ENCODE measurements around the gene HIGD1C.
"Not testable (repeated sequence)": the region's sequence is repeated elsewhere in the genome, so short reads cannot be mapped to it uniquely, and the experiment has no call there.

Gene HIGD1C

DNA sequence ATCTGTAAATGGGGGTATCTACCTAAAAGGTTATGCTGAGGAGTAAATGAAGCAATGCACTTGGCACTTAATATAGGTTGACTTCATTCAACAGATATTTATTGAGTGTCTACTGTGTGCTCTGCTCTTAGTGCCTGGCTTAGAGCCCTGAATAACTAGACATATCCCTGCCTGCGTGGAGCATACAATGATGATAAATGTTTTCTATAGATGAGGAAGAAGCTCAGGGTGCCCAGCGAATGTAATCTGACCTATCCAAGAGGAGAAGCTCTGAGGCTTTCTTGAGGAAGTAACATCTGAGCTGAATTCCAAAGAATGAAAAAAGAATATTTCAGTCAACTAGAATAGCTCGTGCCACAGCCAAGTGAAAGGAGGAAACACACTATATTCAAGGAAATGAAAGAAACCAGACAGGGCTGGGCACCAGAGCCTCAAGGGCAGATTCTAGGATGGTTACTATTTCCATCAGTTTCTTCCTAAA lies 17.9 kb upstream of the HIGD1C start:
- no peak for DNase-seq (ENCODE audit: low spot score)

DNA sequence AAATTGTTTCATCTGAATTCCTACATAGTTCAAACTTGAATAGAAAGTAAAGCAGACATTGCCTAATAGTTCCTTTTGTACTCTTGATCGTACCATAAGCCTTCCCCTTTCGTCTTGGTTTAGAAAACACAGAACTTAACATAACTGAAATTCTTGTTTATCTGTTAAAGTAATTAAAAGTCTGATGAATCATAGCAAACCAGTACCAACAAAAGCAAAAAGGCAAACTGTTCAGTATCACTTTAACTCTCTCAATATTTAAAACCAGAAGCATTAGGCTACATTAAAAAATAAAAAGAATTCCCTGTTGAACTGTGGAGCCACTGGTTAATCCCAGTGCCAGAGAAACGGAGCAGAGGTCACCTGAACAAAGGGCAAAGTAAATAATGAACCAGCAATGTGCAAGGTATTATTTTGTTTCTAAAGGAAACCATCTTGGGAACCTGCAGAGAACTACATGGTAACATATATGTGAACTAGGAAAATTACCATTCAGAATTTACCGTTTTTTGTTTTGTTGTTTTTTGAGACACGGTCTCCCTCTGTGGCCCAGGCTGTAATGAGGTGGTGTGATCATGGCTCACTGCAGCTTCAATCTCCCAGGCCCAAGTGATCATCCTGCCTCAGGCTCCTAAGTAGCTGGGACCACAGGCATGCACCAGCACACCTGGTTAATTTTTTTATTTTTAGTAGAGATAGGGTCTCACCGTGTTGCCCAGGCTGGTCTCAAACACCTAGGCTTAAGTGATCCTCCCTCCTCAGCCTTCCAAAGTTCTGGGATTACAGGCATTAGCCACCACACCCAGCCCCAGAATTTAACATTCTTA lies 17.1 kb upstream of the HIGD1C start:
- DNase-seq (ENCODE audit: low spot score) = no peak

DNA sequence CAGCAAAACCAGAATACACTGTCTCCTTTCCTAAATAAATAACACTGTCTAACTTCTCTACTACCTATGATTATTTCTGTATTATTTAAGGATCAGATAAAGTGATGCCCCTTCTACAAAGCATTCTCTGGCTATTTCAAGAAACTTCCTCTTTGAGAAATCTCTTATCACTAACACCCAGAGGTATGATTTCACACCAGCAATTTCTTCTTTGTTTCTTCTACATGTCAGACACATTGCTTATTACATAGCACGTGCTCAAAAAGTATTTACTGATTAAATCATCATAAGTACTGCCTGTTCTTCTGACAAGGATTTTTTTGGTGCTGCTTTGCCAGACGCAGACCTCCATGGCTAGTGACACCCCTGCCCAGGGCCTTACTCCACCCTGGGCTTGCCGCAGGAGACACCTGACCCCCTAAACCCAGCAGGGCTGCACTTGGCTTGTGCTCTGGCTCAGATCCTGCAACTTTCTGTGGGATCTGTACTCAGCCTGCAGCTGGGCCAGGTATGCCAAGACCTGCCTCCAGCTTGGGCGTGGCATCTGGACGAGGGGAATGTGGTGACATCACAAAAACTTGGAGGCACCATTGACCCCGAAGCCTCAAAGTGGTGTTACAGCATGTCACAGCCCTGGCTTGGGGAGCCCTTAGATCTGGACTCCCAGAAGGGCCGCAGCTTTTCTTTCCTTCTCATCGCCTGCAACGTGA lies 15.4 kb upstream of the HIGD1C start:
- DNase-seq (ENCODE audit: low spot score) = no peak

DNA sequence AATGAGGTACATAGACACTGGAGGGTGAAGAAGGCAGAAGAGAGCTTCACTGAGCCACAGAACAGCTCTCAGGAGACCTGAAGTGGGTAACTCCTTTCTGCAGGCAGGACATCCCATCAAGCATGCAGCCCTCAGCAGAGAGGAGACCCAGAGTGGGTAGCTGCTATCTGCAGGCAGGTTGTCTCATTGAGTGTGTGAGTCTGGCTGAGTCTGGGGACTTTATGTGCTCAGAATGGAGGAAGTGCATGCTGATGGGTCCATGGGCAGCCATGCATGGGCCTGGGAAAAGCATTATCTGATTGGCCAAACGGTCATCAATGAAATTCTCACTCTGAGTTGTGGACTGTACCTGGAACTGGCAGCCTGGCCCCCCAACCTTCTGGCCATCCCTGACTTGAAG lies 14.7 kb upstream of the HIGD1C start:
- no peak for DNase-seq (ENCODE audit: low spot score)

DNA sequence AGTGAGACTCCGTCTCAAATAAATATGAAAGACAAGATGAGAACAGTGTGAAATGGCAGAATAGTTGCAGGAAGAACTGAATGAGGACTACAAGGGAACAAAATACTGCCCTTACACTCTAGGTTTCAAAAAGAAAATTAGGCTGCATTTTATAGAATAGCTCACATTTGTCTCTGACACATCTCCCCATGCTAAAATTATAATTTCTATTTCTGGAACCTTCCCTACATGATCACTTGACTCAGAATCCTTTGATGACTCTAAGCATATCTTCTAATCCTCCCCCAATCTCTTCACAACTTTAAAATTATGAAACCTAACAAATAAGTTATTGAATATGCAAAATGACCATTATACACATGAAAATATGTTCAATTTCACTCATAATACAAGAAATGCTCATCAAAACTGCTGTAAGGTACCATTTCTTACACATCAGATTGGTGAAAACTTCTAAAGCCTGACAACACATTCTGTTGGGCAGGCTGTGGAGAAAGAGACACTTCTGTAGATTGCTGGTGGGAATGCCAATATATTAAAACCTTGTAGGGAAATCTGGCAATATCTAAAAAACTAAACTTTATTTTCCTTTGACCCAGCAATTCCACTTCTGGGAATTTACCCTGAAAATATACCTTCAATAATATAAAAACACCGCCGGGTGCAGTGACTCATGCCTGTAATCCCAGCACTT lies 4.3 kb upstream of the HIGD1C start:
- no peak for DNase-seq (ENCODE audit: low spot score)

DNA sequence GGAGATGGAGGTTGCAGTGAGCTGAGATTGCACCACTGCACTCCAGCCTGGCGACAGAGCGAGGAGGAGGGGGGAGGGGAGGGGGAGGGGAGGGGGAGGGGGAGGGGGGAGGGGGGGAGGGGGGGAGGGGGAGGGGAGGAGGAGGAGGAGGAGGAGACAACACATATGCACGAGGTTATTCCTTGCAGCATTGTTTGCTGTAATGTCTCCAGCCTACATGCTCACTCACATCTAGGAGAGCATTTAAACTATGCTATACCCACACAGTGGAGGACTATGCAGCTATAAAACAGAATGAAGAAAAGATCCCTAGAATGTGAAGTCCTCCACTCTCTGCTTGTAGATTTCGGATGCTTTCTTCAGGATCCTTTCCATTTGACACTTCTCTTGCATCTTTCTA lies 3.5 kb upstream of the HIGD1C start:
- no peak for DNase-seq (ENCODE audit: low spot score)

DNA sequence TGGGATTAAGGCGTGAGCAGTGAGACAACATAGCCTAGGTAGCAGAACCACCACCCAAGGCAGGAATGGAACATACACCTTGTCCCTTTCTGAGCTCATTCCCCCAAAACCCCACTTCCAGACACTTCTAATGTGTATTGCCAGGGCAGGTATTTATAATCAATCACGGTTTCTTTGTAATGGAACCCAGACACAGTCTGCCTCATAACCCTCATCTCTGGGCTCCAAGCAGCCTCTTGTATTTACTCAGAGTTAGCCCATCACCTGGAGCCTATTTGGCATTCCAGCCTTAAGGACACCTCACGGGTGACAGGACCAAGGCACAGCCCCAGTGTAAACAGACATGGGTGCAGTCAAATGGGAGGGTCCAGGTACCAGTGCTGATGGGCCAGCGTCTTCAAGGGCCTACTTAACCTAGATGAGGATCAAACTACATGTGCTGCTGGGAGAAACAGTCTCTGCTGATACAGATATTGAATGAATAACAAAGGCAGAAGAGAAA lies 2.5 kb upstream of the HIGD1C start:
- DNase-seq (ENCODE audit: low spot score) = no peak

DNA sequence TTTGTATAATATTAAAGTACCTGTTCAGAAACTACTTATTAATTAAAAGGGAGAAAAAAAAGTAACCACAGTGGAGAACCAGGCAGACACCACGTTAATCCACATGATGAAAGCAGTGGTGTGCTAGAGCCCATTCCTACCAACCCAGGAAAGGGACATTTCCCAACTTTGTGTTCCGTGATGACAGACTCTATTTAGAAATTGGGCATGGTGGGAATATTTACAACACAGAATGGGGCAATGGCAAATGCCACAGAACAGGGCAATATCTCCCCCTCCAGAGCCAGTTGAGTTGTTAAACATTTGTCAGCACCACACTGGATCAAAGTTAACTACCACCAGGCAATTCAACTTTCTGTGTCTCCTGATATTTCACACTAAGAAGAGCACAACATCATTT lies 1.2 kb upstream of the HIGD1C start:
- no peak for DNase-seq (ENCODE audit: low spot score)

DNA sequence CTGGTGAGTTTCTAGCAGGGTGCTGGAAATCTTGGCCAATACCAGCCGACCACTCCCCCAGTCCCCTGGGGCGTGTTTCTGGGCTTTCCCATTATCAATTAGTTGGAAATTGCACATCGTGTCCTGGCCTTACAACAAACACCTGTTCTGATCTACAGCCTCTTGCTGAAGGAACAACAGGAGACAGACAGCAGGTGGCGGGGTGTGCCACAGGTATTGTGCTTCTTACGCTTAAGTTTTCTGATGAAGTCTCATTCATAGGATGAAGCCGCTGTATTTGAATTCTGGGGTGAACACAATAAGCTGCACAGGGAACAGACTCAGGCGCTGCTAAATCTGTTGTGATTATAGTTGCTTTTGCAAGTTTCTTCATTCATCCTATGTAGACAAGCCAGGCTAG lies 703 bp downstream of the HIGD1C start:
- no peak for DNase-seq (ENCODE audit: low spot score)

DNA sequence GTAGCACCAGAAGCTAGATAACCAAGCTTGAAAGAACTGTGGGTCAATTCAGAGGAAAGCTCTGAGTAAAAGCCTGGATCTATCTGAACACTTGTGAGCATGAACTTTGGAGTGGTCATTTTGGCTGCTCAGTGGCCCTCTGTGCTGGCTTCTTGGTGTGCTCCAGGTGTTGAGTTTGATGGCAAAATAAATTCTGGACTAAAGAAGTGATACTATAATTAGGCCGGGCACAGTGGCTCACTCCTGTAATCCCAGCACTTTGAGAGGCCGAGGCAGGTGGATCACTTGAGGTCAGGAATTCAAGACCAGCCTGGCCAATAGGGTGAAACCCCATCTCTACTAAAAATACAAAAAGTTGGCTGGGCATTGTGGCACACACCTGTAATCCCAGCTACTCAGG lies 2.4 kb downstream of the HIGD1C start:
- not testable (repeated sequence) for DNase-seq (ENCODE audit: low spot score)

DNA sequence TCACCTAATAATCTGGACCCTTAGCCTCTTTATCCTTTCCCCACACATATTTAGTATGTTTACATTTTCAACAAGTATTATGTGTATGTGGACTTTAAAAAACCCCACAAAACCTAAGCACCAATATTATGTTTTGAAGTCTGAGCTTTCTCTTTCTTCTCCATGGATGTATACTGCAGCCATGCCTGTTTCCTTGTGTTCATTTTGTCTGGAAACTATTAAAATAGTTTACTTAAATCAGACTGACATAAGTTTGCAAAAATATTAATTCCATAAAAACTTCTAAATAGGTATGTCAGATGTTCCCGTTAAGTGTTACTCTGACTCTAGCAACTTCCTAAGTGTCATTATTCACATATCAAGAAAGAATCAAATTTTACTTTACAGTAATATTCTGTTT lies 2.9 kb downstream of the HIGD1C start:
- DNase-seq (ENCODE audit: low spot score) = no peak

DNA sequence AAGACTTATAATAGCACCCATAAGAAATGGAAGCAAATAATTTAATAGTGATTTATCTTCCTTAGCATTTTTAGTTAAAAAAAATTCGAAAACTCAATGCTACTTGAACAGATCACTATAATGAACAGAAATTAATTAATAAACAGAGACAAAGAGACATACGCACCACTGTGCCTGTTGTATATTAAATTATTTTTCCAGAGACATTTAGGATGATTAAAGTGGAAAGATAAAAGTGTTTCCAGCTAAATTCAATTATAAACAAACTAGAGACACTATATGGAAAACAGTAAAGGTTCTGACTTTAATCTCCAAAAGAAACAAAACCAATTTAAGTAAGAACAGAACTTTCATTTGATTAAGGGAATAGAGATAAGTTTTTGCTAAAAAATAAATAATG lies 3.4 kb downstream of the HIGD1C start:
- no peak for DNase-seq (ENCODE audit: low spot score)

DNA sequence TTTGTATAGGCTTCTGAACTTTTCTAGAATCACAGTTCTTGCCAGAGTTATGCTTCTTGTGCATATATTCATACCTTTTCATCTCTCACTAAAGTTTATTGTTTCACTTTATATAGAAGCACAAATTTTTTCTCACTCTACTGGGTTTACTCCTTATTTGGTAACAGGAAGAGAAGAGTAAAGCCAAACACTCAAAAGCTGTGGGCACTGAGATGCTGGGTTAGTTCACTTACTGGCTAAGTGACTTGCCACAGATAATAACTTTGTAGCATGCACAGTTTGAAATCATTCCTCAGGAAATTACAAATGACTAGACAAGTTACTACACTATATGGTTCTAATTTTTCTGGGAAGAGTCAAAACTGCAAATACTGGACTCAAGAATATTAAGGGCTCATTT lies 7.8 kb downstream of the HIGD1C start:
- no peak for DNase-seq (ENCODE audit: low spot score)

DNA sequence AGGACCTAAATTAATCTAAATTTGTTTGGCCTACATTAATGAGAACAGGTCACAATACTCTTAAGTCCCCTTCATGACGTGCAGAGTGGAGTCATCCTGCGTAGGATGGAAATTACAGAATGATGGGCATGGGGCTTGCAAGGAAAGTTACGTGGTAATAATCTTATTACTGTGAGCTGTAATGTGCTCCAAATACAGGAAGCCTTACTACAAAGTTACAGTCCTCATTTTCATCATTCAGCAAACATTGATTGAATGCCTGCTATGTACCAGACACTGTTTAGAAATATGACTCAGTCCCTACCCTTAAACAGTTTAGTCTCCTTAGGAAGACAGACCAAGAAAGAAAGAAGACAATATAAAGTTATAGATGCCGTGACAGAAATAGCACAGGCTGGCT lies 9.4 kb downstream of the HIGD1C start:
- DNase-seq (ENCODE audit: low spot score) = no peak

DNA sequence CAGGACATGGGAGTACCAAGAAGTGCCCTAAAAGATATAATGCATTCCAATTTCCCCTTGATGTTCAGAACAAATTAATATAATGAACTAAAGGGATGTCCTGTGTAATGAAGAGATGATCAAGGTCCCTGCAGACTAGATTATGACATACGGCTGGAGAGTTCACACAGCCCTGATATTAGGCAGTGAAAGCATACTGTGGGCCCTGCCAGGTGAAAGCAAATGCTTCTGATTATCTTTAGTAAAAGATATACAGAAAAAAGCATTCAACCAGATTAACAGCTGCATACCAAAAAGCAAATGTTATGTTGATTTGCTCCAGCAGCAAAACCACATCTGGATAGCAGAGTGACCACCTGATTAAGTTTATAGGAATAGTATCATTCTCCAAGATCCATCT lies 12.1 kb downstream of the HIGD1C start:
- no peak for DNase-seq (ENCODE audit: low spot score)

DNA sequence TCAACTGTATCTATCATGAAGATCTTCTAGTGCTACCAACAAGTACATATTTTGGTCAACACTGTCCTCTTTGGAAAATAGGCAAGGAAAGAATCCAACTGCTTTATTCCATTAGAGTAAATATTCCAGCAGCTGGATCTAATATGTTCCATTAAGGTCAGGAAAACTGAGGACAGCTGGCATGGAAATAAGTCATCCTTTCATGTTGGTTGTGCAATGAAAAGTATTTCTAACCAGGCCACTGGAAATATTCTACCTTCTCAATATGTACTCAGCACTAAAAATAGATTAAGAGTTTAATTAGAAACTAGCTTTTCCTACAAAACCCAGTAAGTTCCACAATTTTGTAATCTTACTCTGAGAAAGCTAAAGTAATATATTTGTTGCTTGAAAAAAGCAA lies 19.6 kb downstream of the HIGD1C start:
- DNase-seq (ENCODE audit: low spot score) = no peak

DNA sequence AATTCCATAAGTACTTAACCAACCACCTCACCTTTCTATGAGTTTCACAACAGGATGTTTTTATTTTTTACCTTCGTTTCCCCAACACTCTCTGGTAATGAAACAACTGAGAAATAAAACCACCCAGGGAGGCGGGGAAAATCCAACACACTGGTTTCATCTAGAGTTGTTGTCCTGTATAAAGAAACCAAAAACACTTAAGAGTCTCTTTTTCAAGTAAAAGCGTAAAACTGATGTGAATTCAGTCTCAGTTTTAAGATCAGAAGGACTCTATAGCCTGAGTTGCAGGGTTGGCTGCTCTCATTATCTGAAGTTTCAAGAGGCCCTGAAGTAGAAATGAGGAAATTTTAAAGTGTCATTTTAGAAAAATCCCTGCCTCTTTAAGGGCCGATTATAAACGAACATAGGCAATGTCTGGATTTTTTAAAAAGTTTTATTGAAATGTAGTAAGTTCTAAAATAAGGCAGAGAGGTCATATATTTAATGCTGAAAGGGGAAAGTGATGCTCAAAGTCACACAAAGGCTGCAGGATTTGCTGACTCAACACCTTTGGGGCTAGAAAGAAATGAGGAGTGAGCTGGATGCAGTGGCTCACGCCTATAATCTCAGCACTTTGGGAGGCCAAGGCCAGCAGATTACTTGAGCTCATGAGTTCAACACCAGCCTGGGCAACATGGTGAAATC lies 27.2 kb downstream of the HIGD1C start:
- DNase-seq (ENCODE audit: low spot score) = no peak

DNA sequence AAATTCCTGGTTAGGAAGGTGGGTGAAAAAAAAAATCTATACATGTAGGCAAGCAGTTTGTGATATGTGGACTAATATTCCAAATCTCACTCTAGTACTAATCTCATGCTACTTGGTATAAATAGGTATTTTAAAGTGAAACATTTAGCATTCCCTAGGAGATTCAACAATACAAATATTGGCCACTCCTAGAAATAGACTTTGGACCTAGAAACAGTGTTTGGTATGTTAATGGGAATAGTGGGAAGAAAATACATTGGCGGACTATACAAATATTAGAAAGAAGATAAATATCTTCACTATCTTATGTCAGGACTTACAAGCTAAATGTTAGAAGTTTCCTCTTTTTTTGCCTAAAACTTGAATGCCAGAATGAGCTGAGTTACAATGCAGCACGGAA lies 28.2 kb downstream of the HIGD1C start:
- DNase-seq (ENCODE audit: low spot score) = no peak

DNA sequence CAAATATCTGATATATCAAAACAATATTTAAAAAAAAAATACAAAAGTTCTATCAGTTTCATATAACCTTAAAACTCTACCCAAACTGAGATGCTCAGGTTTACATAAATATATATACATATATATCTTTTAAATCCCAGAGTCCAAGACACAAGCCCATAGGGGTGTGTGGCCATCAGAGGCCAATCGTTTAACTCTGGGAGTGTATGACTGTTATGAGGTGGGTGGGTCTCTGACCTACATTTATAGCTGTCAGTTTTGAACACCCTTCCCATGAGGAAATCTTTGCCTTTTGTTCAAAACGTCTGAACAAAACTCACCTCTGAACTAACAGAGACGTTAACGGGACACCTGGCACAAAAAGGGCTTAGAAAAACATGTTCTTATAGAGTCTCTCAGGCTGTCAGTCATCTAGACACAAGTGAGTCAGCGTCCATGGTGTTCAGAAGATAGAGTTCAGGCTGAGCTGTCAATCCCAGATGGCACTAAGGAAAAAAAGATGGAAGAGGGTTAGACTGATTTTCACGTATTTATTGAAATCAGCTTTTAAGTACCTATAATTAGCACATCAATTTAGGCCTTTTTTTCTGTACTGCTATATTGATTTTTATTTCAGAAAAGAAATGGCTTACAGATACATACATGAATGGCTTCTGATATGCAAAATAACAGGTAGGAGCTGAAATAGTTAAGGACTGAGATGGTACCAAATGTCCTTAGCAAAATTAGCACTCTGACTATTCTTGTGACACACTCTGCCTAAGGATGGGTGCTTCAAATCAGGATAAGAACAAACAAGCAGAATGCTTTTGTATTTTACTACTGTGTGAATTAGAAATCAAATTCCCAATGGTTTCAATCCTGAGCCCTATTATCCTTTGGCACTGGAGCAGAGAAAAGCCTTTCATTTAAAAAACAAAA lies 29.2 kb downstream of the HIGD1C start:
- no peak for DNase-seq (ENCODE audit: low spot score)

DNA sequence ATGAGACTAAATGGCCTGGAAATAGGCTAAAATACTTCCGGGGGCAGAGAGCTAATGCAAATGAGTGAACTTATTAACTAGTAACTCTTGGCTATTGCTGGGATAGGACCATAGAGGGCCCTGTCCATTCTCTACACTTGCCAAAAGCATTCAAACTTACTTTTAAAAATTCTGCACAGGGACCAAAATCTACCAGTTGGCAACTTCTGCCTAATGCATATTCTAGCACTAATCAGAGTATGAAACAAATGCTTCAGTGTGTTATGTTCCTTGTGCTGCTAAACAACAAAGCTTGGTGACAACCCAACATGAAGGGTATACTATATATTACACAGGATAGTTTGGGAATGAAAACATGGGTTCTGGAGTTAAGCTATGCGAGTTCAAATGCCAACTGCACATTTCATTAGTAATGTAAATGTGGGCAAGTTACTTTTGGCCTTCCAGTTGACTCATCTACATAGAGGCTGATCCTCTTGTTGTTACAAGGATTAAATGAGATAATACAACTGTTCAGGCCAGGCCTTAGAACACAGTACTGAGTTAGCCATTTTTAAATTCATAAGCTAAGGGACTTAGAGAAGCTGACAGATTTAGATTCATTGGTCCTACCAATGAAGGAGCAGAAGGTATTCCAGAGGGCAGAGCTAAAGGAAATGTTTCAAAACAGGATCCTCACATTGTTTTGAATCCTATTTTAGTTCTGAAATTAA lies 32.4 kb downstream of the HIGD1C start:
- no peak for DNase-seq (ENCODE audit: low spot score)

All from ecto neural progenitor cell (in vitro differentiated cells).